Measurements from ENCODE around the gene OR56A3.
A peak's percentile ranks its signal among the peaks of the same experiment; 100 is the strongest.

Gene OR56A3

DNA sequence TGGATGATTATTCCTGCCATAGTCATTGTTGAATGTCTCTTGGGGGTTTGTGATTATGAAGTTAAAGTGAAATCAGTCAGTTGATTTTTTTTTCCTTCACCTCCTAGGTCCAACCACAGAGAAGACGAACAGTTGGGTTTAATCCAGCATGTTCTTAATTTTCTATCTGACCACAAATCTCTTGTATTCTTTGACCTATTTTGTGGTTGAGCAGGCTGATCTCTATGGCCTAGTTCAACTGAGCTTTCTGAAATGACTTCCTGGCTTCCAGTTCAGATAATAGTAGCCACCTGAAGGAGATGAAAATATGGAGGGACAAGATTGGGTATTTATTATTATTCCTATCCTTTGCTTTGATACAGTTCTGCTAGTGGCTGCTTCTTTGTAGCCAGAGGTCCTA lies 31.5 kb downstream of the OR56A3 start:
- DNase-seq (ENCODE audit: low spot score): no peak

DNA sequence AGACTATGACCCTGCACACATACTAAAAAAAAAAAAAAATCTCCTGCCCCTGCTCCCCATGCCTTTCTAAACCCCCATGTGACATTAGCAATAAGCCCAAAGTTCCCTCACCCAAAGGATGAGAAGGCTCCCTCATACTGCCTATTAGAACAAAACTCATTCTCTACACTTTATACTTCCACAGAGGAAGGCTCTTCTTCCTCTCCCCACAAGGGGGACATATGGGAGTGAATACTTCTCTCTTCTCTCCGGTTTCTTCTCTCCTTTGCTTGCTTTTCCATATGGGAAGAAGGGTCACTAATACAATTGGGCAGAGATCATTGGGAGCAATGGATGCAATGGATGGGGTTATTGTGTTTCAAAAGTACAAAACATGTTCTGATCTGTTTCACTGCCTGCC lies 41.4 kb downstream of the OR56A3 start:
- no peak for DNase-seq (ENCODE audit: low spot score)

DNA sequence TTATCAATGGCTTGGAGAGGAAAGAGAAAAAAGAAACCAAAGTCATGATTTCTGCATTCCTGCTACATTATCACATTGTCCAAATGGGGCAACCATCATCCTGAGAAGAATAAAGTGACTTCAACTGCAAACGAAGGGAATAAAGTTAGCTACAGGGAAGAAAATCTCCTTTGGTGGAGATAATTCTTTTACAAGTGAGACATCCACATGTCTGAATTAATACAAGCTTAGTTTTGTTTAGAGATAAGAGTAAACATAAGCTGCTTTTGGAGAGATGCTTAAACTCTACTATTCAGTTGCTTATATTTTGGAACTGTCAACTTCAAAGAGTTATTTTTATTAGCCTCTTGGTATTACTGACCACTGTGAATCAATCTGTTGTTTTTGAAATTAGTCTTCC lies 44.8 kb downstream of the OR56A3 start, which contains the start of gene OR52L1:
Gene OR52L1 (minus strand): TSS at position 101 of the 400 bp plus-strand sequence. CDS start 55 bp downstream, at position 46.
- DNase-seq (ENCODE audit: low spot score): no peak

DNA sequence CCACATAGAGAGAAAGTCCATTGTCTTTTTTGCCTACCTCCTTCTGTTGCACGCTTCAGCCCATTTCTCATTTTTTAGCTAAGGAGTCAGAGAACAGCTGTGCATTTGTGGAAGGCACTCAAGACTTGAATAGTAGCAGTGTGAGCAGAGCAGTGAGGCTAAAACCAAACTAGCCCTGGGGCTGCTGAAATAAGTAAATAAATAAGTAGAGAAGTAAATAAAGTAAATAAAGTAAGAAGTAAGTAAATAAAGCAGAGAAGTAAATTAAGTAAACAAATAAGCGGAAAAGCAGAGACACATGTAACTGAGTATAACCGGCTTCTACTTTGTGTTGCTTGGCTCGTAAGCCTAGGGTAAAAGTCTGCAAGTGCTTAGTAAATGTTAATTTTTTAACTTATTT lies 47.2 kb downstream of the OR56A3 start:
- DNase-seq (ENCODE audit: low spot score): no peak

DNA sequence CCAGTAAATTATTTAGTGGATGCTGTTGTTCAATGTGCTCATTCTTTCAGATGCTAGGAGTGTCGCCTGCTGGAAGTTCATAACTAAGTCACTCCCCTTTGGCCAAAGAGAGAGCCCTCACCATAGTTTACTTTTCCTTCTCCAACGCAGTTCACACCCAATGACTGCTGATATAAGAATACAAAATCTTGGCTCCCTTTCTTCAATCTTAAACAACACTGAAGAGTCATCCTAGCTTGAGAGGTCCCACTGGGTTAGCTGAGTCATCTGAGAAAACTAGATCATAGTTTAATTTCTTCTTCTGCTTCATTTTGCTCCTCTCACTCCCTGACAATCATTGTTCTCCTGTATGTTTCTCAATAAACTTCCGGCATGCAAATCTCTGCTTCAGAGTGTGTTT lies 50.1 kb downstream of the OR56A3 start:
- DNase-seq (ENCODE audit: low spot score): no peak

DNA sequence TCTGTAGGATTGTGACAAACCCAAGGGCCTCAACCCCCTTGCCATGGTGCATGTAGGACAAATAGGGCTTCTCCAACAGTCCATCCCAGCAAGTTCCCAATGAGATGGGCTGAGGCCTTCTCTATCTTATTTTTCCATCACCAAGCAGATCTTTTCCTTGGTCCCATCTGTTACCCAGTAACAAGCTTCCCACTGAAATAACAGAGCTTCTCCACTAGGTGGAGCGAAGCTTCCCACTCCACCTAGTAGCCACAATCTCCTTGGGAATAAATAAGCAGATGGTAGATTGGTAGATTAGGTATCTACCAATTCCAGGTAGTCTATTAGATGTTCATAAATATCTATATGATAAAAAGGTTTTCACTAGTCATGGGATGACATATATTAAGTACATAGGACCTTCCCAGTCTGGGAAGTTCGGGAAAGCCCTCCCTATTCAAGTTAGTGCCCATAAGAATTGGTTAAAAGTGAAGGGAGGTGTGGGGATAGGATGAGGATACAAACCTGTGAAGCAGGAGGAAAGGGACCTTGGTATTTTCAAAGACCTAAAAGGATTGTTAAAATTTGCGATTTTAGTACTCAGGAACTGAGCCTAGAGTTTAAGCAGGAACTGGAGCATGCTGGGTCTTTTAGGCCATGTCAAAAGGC lies 50.7 kb downstream of the OR56A3 start:
- DNase-seq (ENCODE audit: low spot score): peak; percentile 25

DNA sequence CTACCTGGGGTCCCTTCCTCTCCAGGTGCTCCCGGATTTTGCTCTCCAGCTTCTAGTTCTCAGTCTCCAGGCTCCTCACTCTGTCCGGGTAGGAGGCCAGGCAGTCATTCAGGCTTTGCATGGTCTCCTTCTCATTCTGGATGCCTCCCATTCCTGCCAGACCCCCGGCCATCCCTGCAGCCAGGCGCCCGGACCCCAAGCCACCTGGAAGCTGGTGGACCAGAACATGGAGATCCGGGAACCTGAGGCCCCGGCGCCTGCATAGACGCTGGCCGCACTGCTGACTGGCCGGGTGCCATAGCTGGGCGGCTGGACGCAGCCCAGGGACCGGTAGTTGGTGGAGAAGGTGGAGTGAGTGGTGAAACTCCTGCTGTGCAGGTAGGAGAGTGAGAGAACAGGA lies 52.7 kb downstream of the OR56A3 start:
- DNase-seq (ENCODE audit: low spot score): no peak
